GM21528 (cell line): ENCODE measurements around the gene HLA-DQB1.
"Not testable (repeated sequence)": the region's sequence is repeated elsewhere in the genome, so short reads cannot be mapped to it uniquely, and the experiment has no call there.

Source experiments
- ATAC-seq: cut with Tn5 transposase; IDR thresholded peaks from one replicate; pipeline ENCODE4 v1.9.1; 2021; ENCODE audit warnings: mild to moderate bottlenecking, moderate library complexity; ENCODE audit not compliant: unreplicated experiment, low FRiP score

HLA-DQB1 gene

GRCh38 chr6:32666420-32667300 is at the start of gene HLA-DQB1:
Gene HLA-DQB1 (minus strand): TSS chr6:32666657. CDS start chr6:32666607, 50 bp downstream.
- peak; percentile 55 for ATAC-seq

- no peak for ATAC-seq
Observed at GRCh38 chr6:32713241-32713640, 46.8 kb upstream of the HLA-DQB1 start.

- ATAC-seq, result no peak
Observed at GRCh38 chr6:32709625-32710024, 43.2 kb upstream of the HLA-DQB1 start.

GRCh38 chr6:32705164-32705563 is 38.7 kb upstream of the HLA-DQB1 start:
- not testable (repeated sequence) for ATAC-seq

- ATAC-seq, result no peak
Observed at GRCh38 chr6:32703347-32703746, 36.9 kb upstream of the HLA-DQB1 start.

GRCh38 chr6:32700391-32701040 is 34.1 kb upstream of the HLA-DQB1 start:
- no peak for ATAC-seq

GRCh38 chr6:32697031-32697430 is 30.6 kb upstream of the HLA-DQB1 start:
- ATAC-seq, result no peak

- no peak for ATAC-seq
Observed at GRCh38 chr6:32692019-32692418, 25.6 kb upstream of the HLA-DQB1 start.

GRCh38 chr6:32689531-32690501 is 23.4 kb upstream of the HLA-DQB1 start:
- ATAC-seq, result no peak

GRCh38 chr6:32685603-32686002 is 19.1 kb upstream of the HLA-DQB1 start:
- ATAC-seq, result peak; percentile 80

- no peak for ATAC-seq
Observed at GRCh38 chr6:32684246-32684645, 17.8 kb upstream of the HLA-DQB1 start.

GRCh38 chr6:32680055-32680454 is 13.6 kb upstream of the HLA-DQB1 start:
- ATAC-seq, result no peak

GRCh38 chr6:32679492-32679891 is 13.0 kb upstream of the HLA-DQB1 start:
- ATAC-seq, result no peak

- not testable (repeated sequence) for ATAC-seq
Observed at GRCh38 chr6:32674123-32674522, 7.7 kb upstream of the HLA-DQB1 start.

- ATAC-seq, result not testable (repeated sequence)
Observed at GRCh38 chr6:32671908-32672307, 5.5 kb upstream of the HLA-DQB1 start.

- no peak for ATAC-seq
Observed at GRCh38 chr6:32669893-32670292, 3.4 kb upstream of the HLA-DQB1 start.

- no peak for ATAC-seq
Observed at GRCh38 chr6:32669240-32669639, 2.8 kb upstream of the HLA-DQB1 start.

GRCh38 chr6:32668226-32668747 is 1.8 kb upstream of the HLA-DQB1 start:
- ATAC-seq, result peak; percentile 57

GRCh38 chr6:32665661-32666060 is 796 bp downstream of the HLA-DQB1 start:
- ATAC-seq, result no peak

- ATAC-seq, result no peak
Observed at GRCh38 chr6:32664827-32665362, 1.6 kb downstream of the HLA-DQB1 start.
